GM12874 (cell line): ENCODE measurements around the gene AFAP1L2.

ENCODE experiments used
- CTCF ChIP-seq: IDR thresholded peaks from 2 replicates; pipeline ENCODE4 v1.5.1; 2011; ENCODE audit warnings: low read depth, mild to moderate bottlenecking, control low read depth, low read length, moderate library complexity; ENCODE audit not compliant: insufficient read depth

Gene AFAP1L2

GRCh38 chr10:114441107-114441506 lies 36.8 kb upstream of the AFAP1L2 start:
- TF ChIP-seq CTCF: no peak

- TF ChIP-seq CTCF: peak; percentile 26; the same call in 1 of the 2 replicates
Measured at GRCh38 chr10:114437473-114438292, 33.4 kb upstream of the AFAP1L2 start.

GRCh38 chr10:114436941-114437340 lies 32.6 kb upstream of the AFAP1L2 start:
- no peak for TF ChIP-seq CTCF

GRCh38 chr10:114432566-114433093 lies 28.3 kb upstream of the AFAP1L2 start:
- no peak for TF ChIP-seq CTCF

- no peak for TF ChIP-seq CTCF
Measured at GRCh38 chr10:114431414-114432135, 27.3 kb upstream of the AFAP1L2 start.

- TF ChIP-seq CTCF: no peak
Measured at GRCh38 chr10:114430688-114431413, 26.5 kb upstream of the AFAP1L2 start.

- TF ChIP-seq CTCF: no peak
Measured at GRCh38 chr10:114429581-114430335, 25.5 kb upstream of the AFAP1L2 start.
